HG02938 (cell line): Measurements from ENCODE around the gene HOXB13.

Source experiments
- ATAC-seq: cut with Tn5 transposase; IDR thresholded peaks from one replicate; pipeline ENCODE4 v1.9.1; 2021; ENCODE audit warnings: mild to moderate bottlenecking, moderate library complexity; ENCODE audit not compliant: unreplicated experiment

HOXB13 gene

GRCh38 chr17:48728232-48729231, at the start of gene HOXB13:
Gene HOXB13 (minus strand): TSS chr17:48728750. CDS start chr17:48728593, 157 bp downstream.
- no peak for ATAC-seq

- ATAC-seq, result no peak
These were observed 48.1 kb upstream of the HOXB13 start for GRCh38 chr17:48776602-48777001.

GRCh38 chr17:48773245-48773644, 44.7 kb upstream of the HOXB13 start:
- ATAC-seq, result no peak

- ATAC-seq, result no peak
These were observed 42.4 kb upstream of the HOXB13 start for GRCh38 chr17:48770954-48771353.

GRCh38 chr17:48769009-48769675, 40.6 kb upstream of the HOXB13 start:
- no peak for ATAC-seq

GRCh38 chr17:48767263-48767774, 38.8 kb upstream of the HOXB13 start:
- no peak for ATAC-seq

GRCh38 chr17:48761114-48761513, 32.6 kb upstream of the HOXB13 start:
- ATAC-seq, result no peak

- no peak for ATAC-seq
These were observed 31.9 kb upstream of the HOXB13 start for GRCh38 chr17:48760411-48760810.

GRCh38 chr17:48759288-48759687, 30.7 kb upstream of the HOXB13 start:
- no peak for ATAC-seq

- no peak for ATAC-seq
These were observed 29.0 kb upstream of the HOXB13 start for GRCh38 chr17:48757524-48757961.

- ATAC-seq, result no peak
These were observed 28.3 kb upstream of the HOXB13 start for GRCh38 chr17:48756830-48757251.

- ATAC-seq, result no peak
These were observed 26.8 kb upstream of the HOXB13 start for GRCh38 chr17:48755356-48755755.

GRCh38 chr17:48754500-48755261, 26.1 kb upstream of the HOXB13 start:
- no peak for ATAC-seq

- no peak for ATAC-seq
These were observed 25.4 kb upstream of the HOXB13 start for GRCh38 chr17:48753794-48754499.

- ATAC-seq, result no peak
These were observed 24.1 kb upstream of the HOXB13 start for GRCh38 chr17:48752399-48753288.

- no peak for ATAC-seq
These were observed 23.3 kb upstream of the HOXB13 start for GRCh38 chr17:48751733-48752398.

GRCh38 chr17:48751172-48751571, 22.6 kb upstream of the HOXB13 start:
- no peak for ATAC-seq

GRCh38 chr17:48749621-48750553, 21.3 kb upstream of the HOXB13 start:
- no peak for ATAC-seq
